OCI-LY1 (cell line): ENCODE data around the gene RPL23.

Source experiments
- EZH2 ChIP-seq: fragments of 200-600 bp; sonication (generic), shearing (Covaris generic); IDR thresholded peaks from 2 replicates; pipeline ENCODE4 v1.8.0; 2017; ENCODE audit warnings: borderline replicate concordance, mixed run types, mild to moderate bottlenecking, antibody characterized with exemption, low read length, moderate library complexity, mixed read lengths
- TF ChIP-seq, protein P1 (sequence below): fragments of 200-600 bp; sonication (generic), shearing (Covaris generic); IDR thresholded peaks from 2 replicates; pipeline ENCODE4 v1.5.1; 2017; ENCODE audit warnings: mild to moderate bottlenecking, antibody characterized with exemption, low read length, moderate library complexity, mixed read lengths

DNA sequence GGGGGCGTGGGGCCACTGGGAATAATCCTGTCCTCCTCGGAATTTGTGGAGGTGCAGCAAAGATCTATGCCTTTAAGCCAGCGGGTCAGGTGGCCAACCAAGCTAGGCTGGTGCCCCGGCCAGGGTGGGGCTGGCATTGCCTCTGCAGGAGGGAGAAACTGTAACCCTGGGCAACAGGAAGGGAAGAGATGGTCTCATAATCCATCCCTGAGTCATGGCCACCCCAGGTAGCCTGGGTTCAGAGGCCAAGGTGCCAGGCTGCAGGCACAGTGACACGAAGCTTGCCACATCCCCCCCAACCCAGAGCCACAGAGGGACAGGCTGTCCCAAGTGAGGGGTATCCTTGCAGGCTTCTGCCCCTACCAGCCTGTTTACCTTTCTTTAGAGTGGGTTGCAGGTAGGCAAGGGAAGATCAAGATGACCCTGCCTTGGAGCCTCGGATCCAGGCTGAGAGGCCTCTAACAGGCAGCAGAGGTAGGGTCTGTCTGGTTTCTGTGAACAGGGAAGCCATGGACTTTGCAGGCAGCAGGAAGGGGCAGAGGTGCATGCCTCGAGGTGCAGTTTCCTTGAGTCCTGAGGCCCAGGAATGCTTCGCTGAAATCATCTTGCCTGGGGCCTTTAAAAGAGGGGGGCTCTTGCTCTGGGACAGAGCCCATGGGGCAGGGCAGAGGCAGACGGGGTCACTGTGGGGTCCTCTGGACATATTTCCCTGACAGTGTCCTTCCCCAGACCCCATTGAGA lies 20.3 kb upstream of the RPL23 start:
- TF ChIP-seq, protein P1, sequence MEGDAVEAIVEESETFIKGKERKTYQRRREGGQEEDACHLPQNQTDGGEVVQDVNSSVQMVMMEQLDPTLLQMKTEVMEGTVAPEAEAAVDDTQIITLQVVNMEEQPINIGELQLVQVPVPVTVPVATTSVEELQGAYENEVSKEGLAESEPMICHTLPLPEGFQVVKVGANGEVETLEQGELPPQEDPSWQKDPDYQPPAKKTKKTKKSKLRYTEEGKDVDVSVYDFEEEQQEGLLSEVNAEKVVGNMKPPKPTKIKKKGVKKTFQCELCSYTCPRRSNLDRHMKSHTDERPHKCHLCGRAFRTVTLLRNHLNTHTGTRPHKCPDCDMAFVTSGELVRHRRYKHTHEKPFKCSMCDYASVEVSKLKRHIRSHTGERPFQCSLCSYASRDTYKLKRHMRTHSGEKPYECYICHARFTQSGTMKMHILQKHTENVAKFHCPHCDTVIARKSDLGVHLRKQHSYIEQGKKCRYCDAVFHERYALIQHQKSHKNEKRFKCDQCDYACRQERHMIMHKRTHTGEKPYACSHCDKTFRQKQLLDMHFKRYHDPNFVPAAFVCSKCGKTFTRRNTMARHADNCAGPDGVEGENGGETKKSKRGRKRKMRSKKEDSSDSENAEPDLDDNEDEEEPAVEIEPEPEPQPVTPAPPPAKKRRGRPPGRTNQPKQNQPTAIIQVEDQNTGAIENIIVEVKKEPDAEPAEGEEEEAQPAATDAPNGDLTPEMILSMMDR = no peak
- no peak for TF ChIP-seq EZH2
